H1 (cell line): ENCODE measurements around the gene LGALS12. TPM values are rescaled to one million over a fixed set of nuclear protein-coding genes. Genes with fewer than 3 reads are reported as not detected.

Experiments used
- CTCF ChIA-PET: fragments of 300-600 bp; sonication (Branson Sonifier 250); formaldehyde crosslinking; loops from one replicate; lab custom pipeline; 2021; ENCODE audit not compliant: partially characterized antibody; lab: Charles Lee
- POLR2A ChIA-PET: fragments of 300-600 bp; sonication (Branson Sonifier 250); formaldehyde crosslinking; loops from one replicate; lab custom pipeline; 2021; ENCODE audit warnings: inconsistent platforms; ENCODE audit not compliant: partially characterized antibody; lab: Charles Lee
- DNase-seq, 2 experiments: peaks; one replicate each; pipeline versions ENCODE4 v3.0.0 to v3.0.0-alpha.2; 2010 to 2022; ENCODE audit warnings: low spot score in 2 of 2, low read depth in 1 of 2, mixed read lengths in 1 of 2
- FAIRE-seq: peaks from 2 replicates; lab custom pipeline; 2011; peaks lifted over from hg19 to GRCh38; lab: Jason Lieb, UNC
- H2AFZ ChIP-seq: 2 replicates; pipeline ENCODE4 v1.8.1; 2012; ENCODE audit warnings: low read length, inconsistent platforms
- H2AK5ac ChIP-seq: 2 replicates; pipeline ENCODE4 v1.6.1; 2013; ENCODE audit warnings: low read depth, low read length
- H2BK120ac ChIP-seq: replicated peaks from 2 replicates; pipeline ENCODE3; 2013; ENCODE audit warnings: low read depth, low read length, inconsistent platforms
- H2BK12ac ChIP-seq: 2 replicates; pipeline ENCODE4 v1.6.1; 2013; ENCODE audit warnings: low read depth, low read length
- H2BK15ac ChIP-seq: 2 replicates; pipeline ENCODE4 v1.6.1; 2013; ENCODE audit warnings: low read length
- H2BK20ac ChIP-seq: 2 replicates; pipeline ENCODE4 v1.6.1; 2013; ENCODE audit warnings: low read length
- H2BK5ac ChIP-seq: 2 replicates; pipeline ENCODE4 v1.6.1; 2013; ENCODE audit warnings: low read depth, low read length
- H3K14ac ChIP-seq: 2 replicates; pipeline ENCODE4 v1.6.1; 2013; ENCODE audit warnings: inconsistent platforms; ENCODE audit not compliant: insufficient read length
- H3K18ac ChIP-seq: 2 replicates; pipeline ENCODE4 v1.6.1; 2013; ENCODE audit warnings: low read length; ENCODE audit errors: extremely low read depth
- H3K23ac ChIP-seq: 2 replicates; pipeline ENCODE4 v1.6.1; 2013; ENCODE audit warnings: inconsistent platforms; ENCODE audit not compliant: insufficient read length
- H3K23me2 ChIP-seq: 2 replicates; pipeline ENCODE4 v1.6.1; 2013; ENCODE audit warnings: low read depth, low read length
- H3K27ac ChIP-seq: 2 replicates; pipeline ENCODE4 v1.6.1; 2011; ENCODE audit warnings: low read depth, low read length, inconsistent platforms
- H3K27me3 ChIP-seq, 4 experiments: replicated peaks in 1 of 4; 1 replicate in 1 of 4; 2 replicates in 3 of 4; pipeline versions ENCODE4 v1.6.1 to v1.8.1; 2011 to 2013; ENCODE audit warnings: low read length in 3 of 4, mild to moderate bottlenecking in 3 of 4, inconsistent platforms in 2 of 4, mixed read lengths in 2 of 4, moderate library complexity in 1 of 4; ENCODE audit not compliant: control insufficient read depth in 3 of 4, insufficient read depth in 3 of 4; ENCODE audit errors: extremely low read depth in 1 of 4
- H3K36me3 ChIP-seq, 4 experiments: 2 replicates each; pipeline versions ENCODE4 v1.6.1 to v1.8.1; 2011 to 2013; ENCODE audit warnings: mild to moderate bottlenecking in 4 of 4, low read length in 3 of 4, moderate library complexity in 2 of 4, control low read depth in 1 of 4, inconsistent platforms in 1 of 4; ENCODE audit not compliant: insufficient read depth in 4 of 4, control insufficient read depth in 2 of 4
- H3K4ac ChIP-seq: replicated peaks from 2 replicates; pipeline ENCODE3; 2013; ENCODE audit warnings: low read length, low read depth, mixed read lengths, inconsistent platforms; ENCODE audit not compliant: insufficient read length
- H3K4me1 ChIP-seq, 4 experiments: replicated peaks in 1 of 4; 1 replicate in 1 of 4; 2 replicates in 3 of 4; pipeline versions ENCODE4 v1.6.1 to v1.8.1; 2011 to 2013; ENCODE audit warnings: low read length in 3 of 4, inconsistent platforms in 2 of 4, mixed read lengths in 1 of 4; ENCODE audit not compliant: insufficient read depth in 4 of 4, control insufficient read depth in 3 of 4
- H3K4me2 ChIP-seq, 2 experiments: 2 replicates each; pipeline versions ENCODE4 v1.6.1 to v1.8.1; 2011 to 2013; ENCODE audit warnings: low read depth in 2 of 2, low read length in 2 of 2, control low read depth in 1 of 2, inconsistent platforms in 1 of 2, mild to moderate bottlenecking in 1 of 2; ENCODE audit not compliant: insufficient read depth in 1 of 2
- H3K4me3 ChIP-seq, 4 experiments: fragments of 200-600, 300-600 bp in 1 of 4; sonication (generic), shearing (Covaris generic), sonication (Bioruptor Twin) in 1 of 4; 2 replicates each; pipeline versions ENCODE4 v1.5.1 to v1.8.1; 2011 to 2016; ENCODE audit warnings: low read length in 4 of 4, low read depth in 3 of 4, control low read depth in 2 of 4, inconsistent platforms in 2 of 4, mild to moderate bottlenecking in 2 of 4, mixed read lengths in 1 of 4, moderate library complexity in 1 of 4; ENCODE audit not compliant: insufficient read depth in 2 of 4; ENCODE audit errors: extremely low read depth in 1 of 4
- H3K56ac ChIP-seq: replicated peaks from 2 replicates; pipeline ENCODE3; 2013; ENCODE audit warnings: low read depth, mild to moderate bottlenecking, mixed read lengths, low read length, inconsistent platforms; ENCODE audit not compliant: insufficient read length
- H3K79me1 ChIP-seq: 2 replicates; pipeline ENCODE4 v1.6.1; 2013; ENCODE audit warnings: low read depth, low read length, control low read depth
- H3K79me2 ChIP-seq, 2 experiments: 2 replicates each; pipeline versions ENCODE4 v1.6.1 to v1.8.1; 2012 to 2013; ENCODE audit warnings: low read length in 2 of 2, mild to moderate bottlenecking in 2 of 2, inconsistent platforms in 1 of 2; ENCODE audit not compliant: insufficient read depth in 2 of 2, control insufficient read depth in 1 of 2
- H3K9ac ChIP-seq, 4 experiments: replicated peaks in 1 of 4; 1 replicate in 1 of 4; 2 replicates in 3 of 4; pipeline versions ENCODE4 v1.6.1 to v1.8.1; 2011 to 2013; ENCODE audit warnings: low read depth in 3 of 4, low read length in 3 of 4, control low read depth in 2 of 4, mild to moderate bottlenecking in 2 of 4, moderate library complexity in 2 of 4, inconsistent platforms in 1 of 4; ENCODE audit errors: extremely low read depth in 1 of 4
- H3K9me3 ChIP-seq, 2 experiments: 2 replicates each; pipeline versions ENCODE4 v1.6.1 to v1.8.1; 2012 to 2013; ENCODE audit warnings: mild to moderate bottlenecking in 2 of 2, moderate library complexity in 2 of 2, control low read depth in 1 of 2, inconsistent platforms in 1 of 2, low read depth in 1 of 2, low read length in 1 of 2, mixed read lengths in 1 of 2; ENCODE audit not compliant: insufficient read depth in 2 of 2
- H4K20me1 ChIP-seq, 2 experiments: replicated peaks in 1 of 2; 2 replicates each; pipeline versions ENCODE3 to v1.8.1; 2011 to 2013; ENCODE audit warnings: inconsistent platforms in 2 of 2, low read length in 2 of 2, mild to moderate bottlenecking in 1 of 2; ENCODE audit not compliant: insufficient read depth in 2 of 2, control insufficient read depth in 1 of 2
- H4K5ac ChIP-seq: 2 replicates; pipeline ENCODE4 v1.6.1; 2013; ENCODE audit warnings: low read length, low read depth, mixed read lengths, inconsistent platforms; ENCODE audit not compliant: insufficient read length
- H4K8ac ChIP-seq: 2 replicates; pipeline ENCODE4 v1.8.0; 2013; ENCODE audit warnings: mild to moderate bottlenecking, moderate library complexity, low read length, inconsistent platforms; ENCODE audit not compliant: insufficient read depth; ENCODE audit errors: extremely low read depth
- H4K91ac ChIP-seq: replicated peaks from 2 replicates; pipeline ENCODE3; 2013; ENCODE audit warnings: low read length, mixed read lengths, inconsistent platforms; ENCODE audit not compliant: insufficient read length
- GTF2F1 ChIP-seq: IDR thresholded peaks from 2 replicates; pipeline ENCODE4 v1.6.1; 2012; ENCODE audit warnings: low read depth, low read length, improper control_type of control experiment, borderline replicate concordance
- JUND ChIP-seq: IDR thresholded peaks from 2 replicates; pipeline ENCODE4 v1.6.1; 2011; ENCODE audit warnings: mild to moderate bottlenecking, improper control_type of control experiment, low read length
- KDM1A ChIP-seq: fragments of 200-600, 300-600 bp; sonication (generic); IDR thresholded peaks from 2 replicates; pipeline ENCODE4 v1.7.1; 2016; ENCODE audit warnings: mild to moderate bottlenecking, low read length, borderline replicate concordance
- MAX ChIP-seq: IDR thresholded peaks from 2 replicates; pipeline ENCODE4 v1.6.1; 2012; ENCODE audit warnings: inconsistent platforms
- RNF2 ChIP-seq: fragments of 200-900, 300-1000 bp; sonication (generic); IDR thresholded peaks from 2 replicates; pipeline ENCODE4 v1.7.1; 2016; ENCODE audit warnings: borderline replicate concordance, low read depth, mild to moderate bottlenecking, antibody characterized with exemption, low read length; ENCODE audit not compliant: poor library complexity, severe bottlenecking; ENCODE audit errors: missing control alignments
- SAP30 ChIP-seq: fragments of 300-600 bp; sonication (generic); IDR thresholded peaks from 2 replicates; pipeline ENCODE4 v1.7.1; 2012; ENCODE audit warnings: low read length, moderate library complexity, mild to moderate bottlenecking, inconsistent platforms; ENCODE audit not compliant: insufficient read depth, insufficient replicate concordance
- SIX5 ChIP-seq: IDR thresholded peaks from 2 replicates; pipeline ENCODE4 v1.6.1; 2011; ENCODE audit warnings: mild to moderate bottlenecking, low read depth, low read length
- SUZ12 ChIP-seq: fragments of 200-600 bp; sonication (generic); IDR thresholded peaks from 2 replicates; pipeline ENCODE4 v1.6.1; 2012; ENCODE audit warnings: mild to moderate bottlenecking, inconsistent platforms, low read length, moderate library complexity, mixed read lengths
- WGBS, 2 experiments: shearing (Covaris generic) in 1 of 2; methylation state at CpG; one replicate each; pipeline versions ENCODE4 v1.1.6 to v1.1.7; 2013 to 2015; ENCODE audit warnings: low lambda C conversion rate in 2 of 2, mixed read lengths in 2 of 2, inconsistent platforms in 1 of 2, low coverage in 1 of 2, missing lambda C conversion rate in 1 of 2; ENCODE audit not compliant: insufficient replicate concordance in 2 of 2, insufficient coverage in 1 of 2, insufficient read length in 1 of 2; ENCODE audit errors: extremely low coverage in 1 of 2, missing lambda C conversion rate in 1 of 2; 5-methylcytosine and 5-hydroxymethylcytosine counted together
- long read RNA-seq, 2 experiments: library from RNA in 1 of 2; library from capped mRNA in 1 of 2; stranded (forward); transcript quantifications; one replicate each; pipeline ENCODE4 v2.0.0, GENCODE V29; 2021; ENCODE audit warnings: inconsistent platforms in 1 of 2
- polyA minus RNA-seq, 3 experiments: library from RNA; depleted of rRNA, polyadenylated mRNA; stranded (reverse); fragments of >200 nt; gene quantifications; 1 replicate in 2 of 3; 2 replicates in 1 of 3; pipeline ENCODE4 v1.2.3, GENCODE V29; 2011
- polyA plus RNA-seq, 7 experiments: library from polyadenylated mRNA; depleted of rRNA in 3 of 7; stranded (reverse) in 5 of 7; unstranded in 2 of 7; fragments of >200 nt in 5 of 7; fragments of 200-250 nt in 2 of 7; gene quantifications; 1 replicate in 5 of 7; 2 replicates in 1 of 7; 4 replicates in 1 of 7; pipeline versions ENCODE4 v1.2.1 to v1.2.3, GENCODE V29; 2011 to 2013; ENCODE audit warnings: missing spikeins in 2 of 7, mixed read lengths in 2 of 7
- total RNA-seq: library from RNA; stranded (reverse); fragmentation: NEBNext Ultra II Directional; extraction: Animal tissue kit (Norgen Biotek cat#: 25700); gene quantifications from 2 replicates; pipeline ENCODE4 v1.2.1, GENCODE V29; 2021

The LGALS12 gene
- total RNA-seq (1.3 and 1.6 TPM in 2 replicates), polyA plus RNA-seq (2011; rRNA removed) (2.9 and 3.2 TPM in 2 replicates), polyA minus RNA-seq (2011; rRNA and poly(A)+ RNA removed) (3.0 and 3.5 TPM in 2 replicates)
- 2.7 TPM for polyA plus RNA-seq (2011; cell fraction: cytosol; rRNA removed)
- polyA plus RNA-seq (2011; cell fraction: nucleus; rRNA removed) = 3.4 TPM
- polyA plus RNA-seq (2012, experiment 1 of 2) = 1.1 to 1.9 TPM (median 1.6 TPM) in 4 replicates
- polyA plus RNA-seq (2012, experiment 2 of 2) = 1.1 TPM
- 0.83 TPM for polyA plus RNA-seq (2013, experiment 1 of 2)
- 0.90 TPM for polyA plus RNA-seq (2013, experiment 2 of 2)
- not detected for polyA minus RNA-seq (2011; cell fraction: cytosol; rRNA and poly(A)+ RNA removed)
- polyA minus RNA-seq (2011; cell fraction: nucleus; rRNA and poly(A)+ RNA removed) = 1.7 TPM
- long read RNA-seq, experiment 1, partial matches to known transcripts = 0 of 2 reads
- long read RNA-seq, experiment 1, other reads (novel, unspliced or antisense) = 0 of 2 reads
- long read RNA-seq, experiment 2, partial matches to known transcripts = 0 of 1 reads
- long read RNA-seq, experiment 2, other reads (novel, unspliced or antisense) = 0 of 1 reads

- no peak within 1 kb of the TSS for H3K23ac ChIP-seq
- ChIA-PET CTCF (interaction anchor here (0.8 to 8.2 kb wide), 8 partner anchors 10 to 88 kb away, joined by 3 to 97 read pairs (median 4); partner anchors contain the start of gene PLAAT5), POLR2A (interaction anchor here (1.2 to 3.0 kb wide), 2 partner anchors 23 to 26 kb away, joined by 4 to 17 read pairs; no protein-coding TSS in a partner anchor)
- peak within 1 kb of the TSS; percentile 88 for H3K18ac ChIP-seq
- H3K9ac ChIP-seq = no peak within 1 kb of the TSS; a peak in 1 of 7 replicates
- peak within 1 kb of the TSS; percentile 93 for H2BK12ac ChIP-seq
- peak within 1 kb of the TSS; percentile 55 for H3K4ac ChIP-seq
- peak within 1 kb of the TSS; percentile 24 for H4K5ac ChIP-seq
- 81% methylated on average over 12 of the region's 15 CpGs; no CpG with 5 or more reads in 1 of the 2 experiments for WGBS, 2 experiments
- DNase-seq (no peak), FAIRE-seq (no peak)
- no peaks in the 10 kb centered on the region for H3K27me3 ChIP-seq
- H3K14ac ChIP-seq = no peak within 1 kb of the TSS
- peak within 1 kb of the TSS; percentile 81 for H4K91ac ChIP-seq
- H3K27ac ChIP-seq = no peak within 1 kb of the TSS
- H2BK15ac ChIP-seq = peak within 1 kb of the TSS; percentile 55; the same call in 1 of the 2 replicates
- H3K9me3 ChIP-seq = no peaks in the 10 kb centered on the region
- H4K8ac ChIP-seq = no peak within 1 kb of the TSS
- H3K4me3 ChIP-seq = no peak within 1 kb of the TSS
- no peaks in the 10 kb centered on the region for H3K23me2 ChIP-seq
- no peak within 1 kb of the TSS for H2AFZ ChIP-seq
- H3K4me2 ChIP-seq = peak within 1 kb of the TSS in 1 of 2 experiments; percentile 16; a peak in 1 of 4 replicates
- H3K56ac ChIP-seq = no peak within 1 kb of the TSS
- H2BK5ac ChIP-seq = peak within 1 kb of the TSS; percentile 90; the same call in 1 of the 2 replicates
- H2AK5ac ChIP-seq = peak within 1 kb of the TSS; percentile 78; the same call in 1 of the 2 replicates
- peak within 1 kb of the TSS; percentile 55 for H2BK120ac ChIP-seq
- H3K79me2 ChIP-seq = no peaks in the 10 kb centered on the region
- no peaks in the 10 kb centered on the region for H3K36me3 ChIP-seq
- H3K4me1 ChIP-seq = peaks cover 9 to 18% (median 15%) of the 10 kb centered on the region in 4 experiments
- H2BK20ac ChIP-seq = peak within 1 kb of the TSS; percentile 98
- no peaks in the 10 kb centered on the region for H3K79me1 ChIP-seq
- no peaks in the 10 kb centered on the region for H4K20me1 ChIP-seq
- no peak for TF ChIP-seq GTF2F1
- TF ChIP-seq SAP30 = no peak
- TF ChIP-seq RNF2 = no peak
- no peak for TF ChIP-seq KDM1A
- no peak for TF ChIP-seq SIX5
- no peak for TF ChIP-seq SUZ12
- TF ChIP-seq JUND = peak; percentile 82
- TF ChIP-seq MAX = peak; percentile 41; the same call in 1 of the 2 replicates
Observed at GRCh38 chr11:63505857-63506528, at the start of gene LGALS12. Gene LGALS12, plus strand, starts transcription at chr11:63506084. Its CDS starts 375 bp downstream, at chr11:63506459.
